Stomach smooth muscle (tissue), 2 donors: ENCODE results near the gene RCN1.

Experiments used
- H3K27ac ChIP-seq: one replicate; pipeline ENCODE4 v1.7.0; 2013; ENCODE audit warnings: mild to moderate bottlenecking, low read length, inconsistent platforms
- H3K27me3 ChIP-seq, 2 donors: one replicate each; pipeline ENCODE4 v1.7.0; 2013; ENCODE audit warnings: low read length in 2 of 2; ENCODE audit not compliant: insufficient read depth in 2 of 2, control insufficient read depth in 1 of 2
- H3K36me3 ChIP-seq, 2 donors: one replicate each; pipeline ENCODE4 v1.7.0; 2013; ENCODE audit warnings: low read length in 2 of 2; ENCODE audit not compliant: control insufficient read depth in 2 of 2, insufficient read depth in 2 of 2
- H3K4me1 ChIP-seq: one replicate; pipeline ENCODE4 v1.7.0; 2013; ENCODE audit warnings: low read length; ENCODE audit not compliant: control insufficient read depth, insufficient read depth
- H3K4me3 ChIP-seq, 2 donors: one replicate each; pipeline ENCODE4 v1.7.0; 2013; ENCODE audit warnings: low read length in 2 of 2
- H3K9ac ChIP-seq, 2 donors: one replicate each; pipeline ENCODE4 v1.7.0; 2013; ENCODE audit warnings: low read length in 2 of 2, mild to moderate bottlenecking in 1 of 2
- H3K9me3 ChIP-seq, 2 donors: one replicate each; pipeline ENCODE4 v1.7.0; 2013; ENCODE audit warnings: low read length in 2 of 2; ENCODE audit not compliant: control insufficient read depth in 2 of 2
- donor health status: healthy.
- donor health status: Pancreatic carcinoma.

The RCN1 gene

GRCh38 chr11:32154275-32154674 is 63.4 kb downstream of the RCN1 start:
- Histone ChIP-seq H3K36me3 (no peaks in the 10 kb centered on the region), H3K27me3 (peaks cover 2 to 8% of the 10 kb centered on the region in 2 donors), H3K4me3 (no peak overlapping the region), H3K4me1 (no peaks in the 10 kb centered on the region), H3K27ac (no peak overlapping the region), H3K9ac (no peak overlapping the region), H3K9me3 (no peaks in the 10 kb centered on the region)
